KMS-11 (cell line): ENCODE results near the gene B9D2.
"Not testable (repeated sequence)": the region's sequence is repeated elsewhere in the genome, so short reads cannot be mapped to it uniquely, and the experiment has no call there.

Experiments used
- H2AFZ ChIP-seq: fragments of 200-600 bp; sonication (generic); 2 replicates; pipeline ENCODE4 v1.6.1; 2016; ENCODE audit warnings: antibody characterized with exemption, mixed run types, low read depth
- H3K27ac ChIP-seq: fragments of 200-600 bp; sonication (generic); 2 replicates; pipeline ENCODE4 v1.6.1; 2016; ENCODE audit warnings: mild to moderate bottlenecking, mixed run types
- H3K27me3 ChIP-seq: fragments of 200-600 bp; sonication (generic); 2 replicates; pipeline ENCODE4 v1.6.1; 2017; ENCODE audit warnings: mild to moderate bottlenecking, low read depth, mixed run types, moderate library complexity; ENCODE audit not compliant: insufficient read depth
- H3K36me3 ChIP-seq: fragments of 200-600 bp; sonication (generic); 2 replicates; pipeline ENCODE4 v1.6.1; 2017; ENCODE audit warnings: mild to moderate bottlenecking, mixed run types; ENCODE audit not compliant: insufficient read depth
- H3K4me1 ChIP-seq: fragments of 200-600 bp; sonication (generic); 2 replicates; pipeline ENCODE4 v1.6.1; 2016; ENCODE audit warnings: mild to moderate bottlenecking, low read depth, mixed run types; ENCODE audit not compliant: poor library complexity, severe bottlenecking
- H3K4me2 ChIP-seq: fragments of 200-600 bp; sonication (generic); 2 replicates; pipeline ENCODE4 v1.7.0; 2016; ENCODE audit warnings: mild to moderate bottlenecking, mixed run types
- H3K4me3 ChIP-seq: fragments of 200-600 bp; sonication (generic); IDR thresholded peaks from 2 replicates; pipeline ENCODE4 v1.6.1; 2017; ENCODE audit warnings: low read depth, low read length, mixed read lengths; ENCODE audit not compliant: insufficient read depth
- H3K79me2 ChIP-seq: fragments of 200-600 bp; sonication (generic); 2 replicates; pipeline ENCODE4 v1.6.1; 2016; ENCODE audit warnings: low read depth, mixed run types; ENCODE audit not compliant: insufficient read depth
- H3K9ac ChIP-seq: fragments of 200-600 bp; sonication (generic); 2 replicates; pipeline ENCODE4 v1.6.1; 2016; ENCODE audit warnings: mild to moderate bottlenecking, mixed run types
- H4K20me1 ChIP-seq: fragments of 200-600 bp; sonication (generic); 2 replicates; pipeline ENCODE4 v1.6.1; 2016; ENCODE audit warnings: mild to moderate bottlenecking, mixed run types; ENCODE audit not compliant: insufficient read depth
- TF ChIP-seq, protein P1 (sequence below): fragments of 200-600 bp; sonication (generic); conservative IDR thresholded peaks from 2 replicates; pipeline ENCODE4 v1.6.1; 2017; ENCODE audit warnings: low read depth, mild to moderate bottlenecking, antibody characterized with exemption, low read length, moderate library complexity, mixed read lengths

B9D2 gene

DNA sequence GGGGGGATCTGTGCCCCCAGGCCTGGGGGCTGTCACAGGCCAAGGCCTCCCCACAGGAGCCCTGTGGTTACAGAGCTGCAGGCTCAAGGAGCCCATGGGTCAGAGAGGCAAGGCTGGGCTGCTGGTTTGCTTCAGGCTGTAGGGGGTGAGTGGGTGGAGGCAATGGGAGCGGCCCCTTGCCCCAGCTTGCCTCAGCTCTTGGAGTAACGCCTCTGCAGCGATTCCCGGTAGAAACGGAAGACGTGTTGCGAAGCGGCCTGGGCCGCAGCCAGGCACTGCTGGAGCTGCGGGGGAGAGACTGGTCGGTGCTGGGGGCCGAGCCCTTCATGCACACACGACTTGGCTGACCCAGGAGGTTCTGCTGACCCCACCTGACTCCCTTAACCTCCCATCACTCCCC lies 22.5 kb upstream of the B9D2 start:
- no peak overlapping the region for H2AFZ ChIP-seq
- peaks cover 11% of the 10 kb centered on the region; the same call in 1 of the 2 replicates for H3K36me3 ChIP-seq
- no peak overlapping the region for H3K4me2 ChIP-seq
- TF ChIP-seq, protein P1, sequence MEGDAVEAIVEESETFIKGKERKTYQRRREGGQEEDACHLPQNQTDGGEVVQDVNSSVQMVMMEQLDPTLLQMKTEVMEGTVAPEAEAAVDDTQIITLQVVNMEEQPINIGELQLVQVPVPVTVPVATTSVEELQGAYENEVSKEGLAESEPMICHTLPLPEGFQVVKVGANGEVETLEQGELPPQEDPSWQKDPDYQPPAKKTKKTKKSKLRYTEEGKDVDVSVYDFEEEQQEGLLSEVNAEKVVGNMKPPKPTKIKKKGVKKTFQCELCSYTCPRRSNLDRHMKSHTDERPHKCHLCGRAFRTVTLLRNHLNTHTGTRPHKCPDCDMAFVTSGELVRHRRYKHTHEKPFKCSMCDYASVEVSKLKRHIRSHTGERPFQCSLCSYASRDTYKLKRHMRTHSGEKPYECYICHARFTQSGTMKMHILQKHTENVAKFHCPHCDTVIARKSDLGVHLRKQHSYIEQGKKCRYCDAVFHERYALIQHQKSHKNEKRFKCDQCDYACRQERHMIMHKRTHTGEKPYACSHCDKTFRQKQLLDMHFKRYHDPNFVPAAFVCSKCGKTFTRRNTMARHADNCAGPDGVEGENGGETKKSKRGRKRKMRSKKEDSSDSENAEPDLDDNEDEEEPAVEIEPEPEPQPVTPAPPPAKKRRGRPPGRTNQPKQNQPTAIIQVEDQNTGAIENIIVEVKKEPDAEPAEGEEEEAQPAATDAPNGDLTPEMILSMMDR: no peak
- H3K27me3 ChIP-seq: no peaks in the 10 kb centered on the region
- H3K9ac ChIP-seq: no peak overlapping the region
- H3K27ac ChIP-seq: no peak overlapping the region
- no peaks in the 10 kb centered on the region for H4K20me1 ChIP-seq
- no peaks in the 10 kb centered on the region for H3K4me1 ChIP-seq
- no peak overlapping the region for H3K4me3 ChIP-seq
- H3K79me2 ChIP-seq: no peaks in the 10 kb centered on the region

DNA sequence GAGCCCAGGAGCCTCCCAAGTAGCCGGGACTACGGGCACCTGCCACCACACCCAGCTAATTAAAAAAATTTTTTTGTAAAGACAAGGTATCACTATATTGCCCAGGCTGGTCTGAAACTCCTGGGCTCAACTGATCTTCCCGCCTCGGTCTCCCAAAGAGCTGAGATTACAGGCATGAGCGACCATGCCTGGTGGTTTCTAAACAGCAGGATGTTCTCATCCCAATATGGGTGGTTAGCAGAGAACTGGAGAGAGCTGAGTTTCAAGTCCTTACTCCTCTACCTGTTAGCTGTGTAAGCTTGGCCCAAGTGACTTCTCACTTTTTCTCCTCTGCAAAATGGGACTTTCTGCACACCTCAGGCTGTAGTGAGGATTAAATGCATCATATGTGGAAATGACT lies 20.4 kb upstream of the B9D2 start:
- Histone ChIP-seq H3K36me3 (no peaks in the 10 kb centered on the region), H3K4me3 (no peak overlapping the region), H3K4me2 (no peak overlapping the region), H4K20me1 (no peaks in the 10 kb centered on the region), H3K9ac (no peak overlapping the region), H2AFZ (no peak overlapping the region), H3K4me1 (no peaks in the 10 kb centered on the region), H3K27ac (no peak overlapping the region), H3K79me2 (no peaks in the 10 kb centered on the region), H3K27me3 (no peaks in the 10 kb centered on the region)
- TF ChIP-seq, protein P1: no peak

DNA sequence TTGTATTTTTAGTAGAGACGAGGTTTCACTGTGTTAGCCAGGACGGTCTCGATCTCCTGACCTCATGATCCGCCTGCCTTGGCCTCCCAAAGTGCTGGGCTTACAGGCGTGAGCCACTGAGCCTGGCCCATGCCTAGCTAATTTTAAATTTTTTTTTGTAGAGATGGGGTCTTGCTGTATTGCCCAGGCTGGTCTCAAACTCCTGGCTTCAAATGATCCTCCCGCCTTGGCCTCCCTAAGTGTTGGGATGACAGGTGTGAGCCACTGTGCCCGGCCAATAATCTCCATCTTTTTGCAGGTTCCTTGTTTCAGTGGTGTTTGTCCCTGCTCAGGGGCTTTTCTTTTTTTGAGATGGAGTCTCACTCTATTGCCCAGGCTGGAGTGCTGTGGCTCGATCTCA lies 17.6 kb upstream of the B9D2 start:
- H3K79me2 ChIP-seq, H3K4me1 ChIP-seq, H4K20me1 ChIP-seq, H3K4me2 ChIP-seq, H3K9ac ChIP-seq, H3K27me3 ChIP-seq, H3K27ac ChIP-seq, H3K36me3 ChIP-seq, H2AFZ ChIP-seq, H3K4me3 ChIP-seq: not testable (repeated sequence)

DNA sequence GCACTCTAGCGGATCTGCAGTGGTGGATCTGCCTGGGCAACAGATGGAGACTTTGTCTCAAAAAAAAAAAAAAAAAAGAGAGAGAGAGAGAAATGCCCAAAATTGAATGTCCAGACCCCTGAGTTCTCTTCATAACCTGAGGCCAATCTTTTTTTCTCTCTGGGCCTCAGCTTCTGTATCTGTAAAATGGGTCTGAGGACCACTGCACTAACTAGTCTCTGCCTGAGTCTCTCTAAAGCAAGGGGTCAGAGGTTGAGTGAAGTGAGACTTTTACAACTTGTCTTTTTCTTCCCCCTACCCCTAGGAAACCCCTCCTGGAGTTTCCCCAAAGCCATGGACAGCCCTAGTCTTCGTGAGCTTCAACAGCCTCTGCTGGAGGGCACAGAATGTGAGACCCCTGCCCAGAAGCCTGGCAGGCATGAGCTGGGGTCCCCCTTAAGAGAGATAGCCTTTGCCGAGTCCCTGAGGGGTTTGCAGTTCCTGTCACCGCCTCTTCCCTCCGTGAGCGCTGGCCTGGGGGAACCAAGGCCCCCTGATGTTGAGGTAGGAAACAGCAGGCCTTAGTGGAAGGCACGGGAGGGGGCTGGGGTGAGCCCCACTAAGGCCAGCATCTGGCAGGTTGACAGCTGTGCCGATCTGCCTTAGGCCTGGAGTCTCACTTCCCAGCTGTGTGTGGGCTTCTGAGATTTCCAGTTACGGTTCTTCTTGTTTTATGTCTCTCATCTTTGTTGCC lies 14.2 kb upstream of the B9D2 start:
- H3K36me3 ChIP-seq: no peaks in the 10 kb centered on the region
- H3K4me2 ChIP-seq: no peak overlapping the region
- peaks cover 6% of the 10 kb centered on the region for H3K4me1 ChIP-seq
- H3K27ac ChIP-seq: no peak overlapping the region
- no peak overlapping the region for H3K9ac ChIP-seq
- no peaks in the 10 kb centered on the region for H4K20me1 ChIP-seq
- no peak overlapping the region for H3K4me3 ChIP-seq
- no peak overlapping the region for H2AFZ ChIP-seq
- no peaks in the 10 kb centered on the region for H3K27me3 ChIP-seq
- H3K79me2 ChIP-seq: no peaks in the 10 kb centered on the region
- TF ChIP-seq, protein P1: no peak

DNA sequence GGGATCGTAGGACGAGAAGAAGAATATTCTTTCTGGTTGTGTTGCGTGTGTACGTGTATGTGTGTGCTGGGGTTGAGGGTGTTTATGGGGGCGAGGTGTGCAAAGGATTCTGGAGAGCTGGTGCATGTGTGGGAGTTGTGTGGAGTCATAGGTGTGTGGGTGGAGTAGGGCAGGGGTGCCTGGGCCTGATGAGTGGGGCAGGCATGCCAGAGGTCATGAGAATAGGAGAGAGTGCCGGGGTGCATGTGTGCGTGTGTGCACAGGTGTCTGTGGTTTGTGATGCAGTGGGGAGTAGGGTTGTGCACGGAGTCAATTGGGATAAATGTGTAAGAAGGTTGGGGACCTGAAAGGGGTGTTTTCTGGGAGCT lies 13.0 kb upstream of the B9D2 start:
- peaks cover 6% of the 10 kb centered on the region for H3K4me1 ChIP-seq
- H3K9ac ChIP-seq: no peak overlapping the region
- H2AFZ ChIP-seq: no peak overlapping the region
- H3K36me3 ChIP-seq: no peaks in the 10 kb centered on the region
- no peak overlapping the region for H3K4me3 ChIP-seq
- no peaks in the 10 kb centered on the region for H3K27me3 ChIP-seq
- no peak overlapping the region for H3K27ac ChIP-seq
- no peaks in the 10 kb centered on the region for H3K79me2 ChIP-seq
- no peaks in the 10 kb centered on the region for H4K20me1 ChIP-seq
- TF ChIP-seq, protein P1: no peak
- no peak overlapping the region for H3K4me2 ChIP-seq
